ENCODE measurements around the gene LNX1.

Gene LNX1

GRCh38 chr4:53522334-53522733, 69.0 kb downstream of the LNX1 start:
- TF ChIP-seq, protein P1, sequence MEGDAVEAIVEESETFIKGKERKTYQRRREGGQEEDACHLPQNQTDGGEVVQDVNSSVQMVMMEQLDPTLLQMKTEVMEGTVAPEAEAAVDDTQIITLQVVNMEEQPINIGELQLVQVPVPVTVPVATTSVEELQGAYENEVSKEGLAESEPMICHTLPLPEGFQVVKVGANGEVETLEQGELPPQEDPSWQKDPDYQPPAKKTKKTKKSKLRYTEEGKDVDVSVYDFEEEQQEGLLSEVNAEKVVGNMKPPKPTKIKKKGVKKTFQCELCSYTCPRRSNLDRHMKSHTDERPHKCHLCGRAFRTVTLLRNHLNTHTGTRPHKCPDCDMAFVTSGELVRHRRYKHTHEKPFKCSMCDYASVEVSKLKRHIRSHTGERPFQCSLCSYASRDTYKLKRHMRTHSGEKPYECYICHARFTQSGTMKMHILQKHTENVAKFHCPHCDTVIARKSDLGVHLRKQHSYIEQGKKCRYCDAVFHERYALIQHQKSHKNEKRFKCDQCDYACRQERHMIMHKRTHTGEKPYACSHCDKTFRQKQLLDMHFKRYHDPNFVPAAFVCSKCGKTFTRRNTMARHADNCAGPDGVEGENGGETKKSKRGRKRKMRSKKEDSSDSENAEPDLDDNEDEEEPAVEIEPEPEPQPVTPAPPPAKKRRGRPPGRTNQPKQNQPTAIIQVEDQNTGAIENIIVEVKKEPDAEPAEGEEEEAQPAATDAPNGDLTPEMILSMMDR (IDR thresholded peaks at IDR 0.05; ENCODE audit: poor library complexity, severe bottlenecking) = no peak
- Histone ChIP-seq H3K4me3 (ENCODE audit: severe bottlenecking) (no peak overlapping the region), H3K4me1 (ENCODE audit: insufficient read depth, poor library complexity, severe bottlenecking) (no peaks in the 10 kb centered on the region), H3K9me3 (ENCODE audit: severe bottlenecking) (no peaks in the 10 kb centered on the region), H3K36me3 (ENCODE audit: low read depth) (no peaks in the 10 kb centered on the region), H3K27me3 (ENCODE audit: insufficient read depth, poor library complexity, severe bottlenecking) (no peaks in the 10 kb centered on the region), H3K27ac (ENCODE audit: poor library complexity, severe bottlenecking) (no peak overlapping the region)
- no peak for DNase-seq (ENCODE audit: low spot score)
- no peak for ATAC-seq (ENCODE audit: low read depth)

- no peaks in the 10 kb centered on the region for H3K36me3 ChIP-seq (ENCODE audit: low read depth)
- no peak overlapping the region for H3K27ac ChIP-seq (ENCODE audit: poor library complexity, severe bottlenecking)
- ATAC-seq (ENCODE audit: low read depth) (no peak), DNase-seq (ENCODE audit: low spot score) (no peak)
- H3K27me3 ChIP-seq (ENCODE audit: insufficient read depth, poor library complexity, severe bottlenecking) = no peaks in the 10 kb centered on the region
- TF ChIP-seq, protein P1 (IDR thresholded peaks at IDR 0.05; ENCODE audit: poor library complexity, severe bottlenecking) = no peak
- no peaks in the 10 kb centered on the region for H3K4me1 ChIP-seq (ENCODE audit: insufficient read depth, poor library complexity, severe bottlenecking)
- H3K4me3 ChIP-seq (ENCODE audit: severe bottlenecking) = no peak overlapping the region
- no peaks in the 10 kb centered on the region for H3K9me3 ChIP-seq (ENCODE audit: severe bottlenecking)
Observed at GRCh38 chr4:53520116-53520515, 71.2 kb downstream of the LNX1 start.

DNA sequence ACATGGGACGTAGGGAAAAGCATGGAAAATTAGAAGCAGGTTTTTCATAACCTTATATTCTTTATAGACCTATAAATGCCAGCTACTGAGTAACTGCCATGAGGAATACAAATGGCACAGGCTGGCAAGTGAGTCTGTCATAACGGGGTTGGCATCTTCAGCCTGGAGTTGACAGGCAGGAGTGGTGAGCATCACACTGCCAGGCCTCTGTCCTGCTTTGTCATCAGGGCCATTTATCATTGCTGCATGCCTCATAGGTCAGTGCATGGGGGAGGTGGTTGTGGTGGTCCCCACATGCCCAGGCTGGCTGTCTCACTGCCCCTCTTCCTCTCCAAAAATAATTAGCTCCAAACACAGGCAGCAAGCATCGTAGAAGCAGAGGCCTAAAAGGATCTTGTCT, 72.5 kb downstream of the LNX1 start:
- no peak for ATAC-seq (ENCODE audit: low read depth)
- Histone ChIP-seq H3K9me3 (ENCODE audit: severe bottlenecking) (no peaks in the 10 kb centered on the region), H3K27me3 (ENCODE audit: insufficient read depth, poor library complexity, severe bottlenecking) (no peaks in the 10 kb centered on the region), H3K4me1 (ENCODE audit: insufficient read depth, poor library complexity, severe bottlenecking) (no peaks in the 10 kb centered on the region), H3K4me3 (ENCODE audit: severe bottlenecking) (no peak overlapping the region), H3K36me3 (ENCODE audit: low read depth) (no peaks in the 10 kb centered on the region), H3K27ac (ENCODE audit: poor library complexity, severe bottlenecking) (no peak overlapping the region)
- DNase-seq (ENCODE audit: low spot score) = no peak
- TF ChIP-seq, protein P1 (IDR thresholded peaks at IDR 0.05; ENCODE audit: poor library complexity, severe bottlenecking) = no peak

GRCh38 chr4:53515076-53515475, 76.2 kb downstream of the LNX1 start:
- Histone ChIP-seq H3K9me3 (ENCODE audit: severe bottlenecking) (no peaks in the 10 kb centered on the region), H3K4me3 (ENCODE audit: severe bottlenecking) (no peak overlapping the region), H3K36me3 (ENCODE audit: low read depth) (no peaks in the 10 kb centered on the region), H3K27ac (ENCODE audit: poor library complexity, severe bottlenecking) (no peak overlapping the region), H3K4me1 (ENCODE audit: insufficient read depth, poor library complexity, severe bottlenecking) (no peaks in the 10 kb centered on the region), H3K27me3 (ENCODE audit: insufficient read depth, poor library complexity, severe bottlenecking) (no peaks in the 10 kb centered on the region)
- ATAC-seq (ENCODE audit: low read depth) = no peak
- TF ChIP-seq, protein P1 (IDR thresholded peaks at IDR 0.05; ENCODE audit: poor library complexity, severe bottlenecking) = no peak
- DNase-seq (ENCODE audit: low spot score) = no peak

- no peaks in the 10 kb centered on the region for H3K36me3 ChIP-seq (ENCODE audit: low read depth)
- ATAC-seq (ENCODE audit: low read depth) = no peak
- H3K27me3 ChIP-seq (ENCODE audit: insufficient read depth, poor library complexity, severe bottlenecking) = no peaks in the 10 kb centered on the region
- TF ChIP-seq, protein P1 (IDR thresholded peaks at IDR 0.05; ENCODE audit: poor library complexity, severe bottlenecking) = no peak
- DNase-seq (ENCODE audit: low spot score) = no peak
- H3K4me3 ChIP-seq (ENCODE audit: severe bottlenecking) = no peak overlapping the region
- no peaks in the 10 kb centered on the region for H3K4me1 ChIP-seq (ENCODE audit: insufficient read depth, poor library complexity, severe bottlenecking)
- no peak overlapping the region for H3K27ac ChIP-seq (ENCODE audit: poor library complexity, severe bottlenecking)
- no peaks in the 10 kb centered on the region for H3K9me3 ChIP-seq (ENCODE audit: severe bottlenecking)
Observed at GRCh38 chr4:53514509-53514908, 76.8 kb downstream of the LNX1 start.
